Measurements from ENCODE around the gene PAX5. TPM values are rescaled to one million over a fixed set of nuclear protein-coding genes. Genes with fewer than 3 reads are reported as not detected.
A peak's percentile ranks its signal among the peaks of the same experiment; 100 is the strongest.

Gene PAX5
- total RNA-seq, 2 experiments from 2014 or later, result 62.5 to 141 TPM

- TSS peak; percentile 74 for BruUV-seq (replicated peaks)
- intact Hi-C loops (cut with micrococcal nuclease; ENCODE audit: unreplicated experiment), result loop anchor here (2.0 to 5.0 kb wide), 4 partner anchors 38 to 339 kb away; no protein-coding TSS in a partner anchor
- POLR2A ChIA-PET, result interaction anchor here (1.0 kb wide), 1 partner anchor 374 kb away, joined by 3 read pairs; no protein-coding TSS in a partner anchor
- peak overlapping the region; percentile 81 for H3K4me2 ChIP-seq (ENCODE audit: low read length)
- peaks cover 74% of the 10 kb centered on the region for H3K79me2 ChIP-seq (ENCODE audit: insufficient read depth, low read depth, low read length)
- no peak overlapping the region; the same call in 1 of the 2 replicates for H2AFZ ChIP-seq (ENCODE audit: low read length)
- H3K4me1 ChIP-seq (ENCODE audit: insufficient read depth, low read length, poor library complexity, severe bottlenecking), result peaks cover 62% of the 10 kb centered on the region
- no peak for DNase-seq (ENCODE audit: low spot score)
- no peaks in the 10 kb centered on the region for H3K9me3 ChIP-seq (ENCODE audit: low read length)
- peaks cover 14% of the 10 kb centered on the region for H4K20me1 ChIP-seq (ENCODE audit: insufficient read depth, low read length)
- H3K4me3 ChIP-seq (ENCODE audit: low read depth, low read length, poor library complexity, severe bottlenecking), result peak overlapping the region; percentile 88
- peak overlapping the region; percentile 95 for H3K27ac ChIP-seq (ENCODE audit: low read depth, low read length, poor library complexity, severe bottlenecking)
- TF ChIP-seq EZH2phosphoT487 (IDR thresholded peaks at IDR 0.05; ENCODE audit: borderline replicate concordance, low read depth, low read length) (no peak), CTCF (conservative IDR thresholded peaks at IDR 0.05; ENCODE audit: low read length) (no peak)
- no peaks in the 10 kb centered on the region for H3K9me2 ChIP-seq (ENCODE audit: insufficient read depth, low read length)
- H3K36me3 ChIP-seq (ENCODE audit: insufficient read depth, low read length), result peaks cover 29% of the 10 kb centered on the region
- CTCF ChIA-PET (ENCODE audit: unreplicated experiment), result no interaction called here
Measured at GRCh38 chr9:37033141-37033540, 927 bp downstream of the PAX5 start.

DNA sequence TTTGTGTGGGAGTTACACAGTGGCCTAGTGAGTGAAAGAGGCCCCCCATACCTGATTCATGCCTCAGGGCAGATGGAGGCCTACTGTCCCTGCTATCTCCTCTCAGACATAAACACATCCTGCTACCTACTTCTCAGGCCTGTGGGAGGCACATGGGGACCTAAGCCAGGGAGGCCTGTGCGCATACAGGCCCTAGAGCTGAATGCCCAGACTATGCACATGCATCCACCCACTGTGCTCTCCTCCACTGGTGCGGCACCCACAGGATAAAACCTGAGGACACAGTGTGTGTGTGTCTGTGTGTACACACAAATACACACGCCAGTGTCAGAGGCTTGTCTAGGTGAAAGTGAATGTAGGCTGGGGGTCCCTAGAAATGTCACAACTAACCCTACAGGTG, 1.4 kb downstream of the PAX5 start:
- peak; percentile 87 for DNase-seq (ENCODE audit: low spot score)
- BruUV-seq (replicated peaks), result no TSS peak
- intact Hi-C loops (cut with micrococcal nuclease; ENCODE audit: unreplicated experiment), result loop anchor here (2.0 to 5.0 kb wide), 4 partner anchors 38 to 340 kb away; no protein-coding TSS in a partner anchor
- TF ChIP-seq EZH2phosphoT487 (IDR thresholded peaks at IDR 0.05; ENCODE audit: borderline replicate concordance, low read depth, low read length), result no peak
- peak; percentile 53; the same call in 1 of the 2 replicates for TF ChIP-seq CTCF (conservative IDR thresholded peaks at IDR 0.05; ENCODE audit: low read length)
- ChIA-PET CTCF (ENCODE audit: unreplicated experiment) (interaction anchor here (0.6 kb wide), 1 partner anchor 363 kb away, joined by 3 read pairs; no protein-coding TSS in a partner anchor), POLR2A (interaction anchor here (0.6 to 1.4 kb wide), 6 partner anchors 28 to 375 kb away, joined by 3 to 8 read pairs (median 4); no protein-coding TSS in a partner anchor)
- Histone ChIP-seq H3K9me3 (ENCODE audit: low read length) (no peaks in the 10 kb centered on the region), H3K4me3 (ENCODE audit: low read depth, low read length, poor library complexity, severe bottlenecking) (peak overlapping the region; percentile 88), H3K4me2 (ENCODE audit: low read length) (peak overlapping the region; percentile 81), H4K20me1 (ENCODE audit: insufficient read depth, low read length) (peaks cover 14% of the 10 kb centered on the region), H3K79me2 (ENCODE audit: insufficient read depth, low read depth, low read length) (peaks cover 78% of the 10 kb centered on the region), H2AFZ (ENCODE audit: low read length) (no peak overlapping the region), H3K4me1 (ENCODE audit: insufficient read depth, low read length, poor library complexity, severe bottlenecking) (peaks cover 61% of the 10 kb centered on the region), H3K36me3 (ENCODE audit: insufficient read depth, low read length) (peaks cover 29% of the 10 kb centered on the region), H3K9me2 (ENCODE audit: insufficient read depth, low read length) (no peaks in the 10 kb centered on the region), H3K27ac (ENCODE audit: low read depth, low read length, poor library complexity, severe bottlenecking) (peak overlapping the region; percentile 95)

DNA sequence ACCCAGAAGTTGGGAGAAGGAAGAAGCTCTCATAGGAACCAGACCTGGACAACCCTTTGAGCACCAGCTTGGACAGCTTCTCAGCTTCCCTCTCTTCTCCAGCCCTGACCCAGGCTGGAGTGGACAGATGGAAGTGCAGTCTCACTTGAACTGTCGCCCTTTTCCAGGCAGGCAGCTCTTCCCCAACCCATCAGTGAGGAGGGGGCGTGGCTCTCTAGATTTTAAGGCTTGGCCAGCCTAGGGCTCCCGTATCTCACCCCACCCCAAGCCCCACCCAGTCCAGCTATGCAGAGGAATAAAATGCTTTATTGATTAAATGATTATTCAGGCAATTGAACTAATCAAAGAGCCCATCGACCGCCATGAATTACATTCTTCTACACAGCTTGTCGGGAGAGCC, 2.2 kb downstream of the PAX5 start:
- no peak for TF ChIP-seq EZH2phosphoT487 (IDR thresholded peaks at IDR 0.05; ENCODE audit: borderline replicate concordance, low read depth, low read length)
- no peak for TF ChIP-seq CTCF (conservative IDR thresholded peaks at IDR 0.05; ENCODE audit: low read length)
- Histone ChIP-seq H3K4me3 (ENCODE audit: low read depth, low read length, poor library complexity, severe bottlenecking) (peak overlapping the region; percentile 88), H4K20me1 (ENCODE audit: insufficient read depth, low read length) (peaks cover 18% of the 10 kb centered on the region), H3K4me1 (ENCODE audit: insufficient read depth, low read length, poor library complexity, severe bottlenecking) (peaks cover 56% of the 10 kb centered on the region), H3K36me3 (ENCODE audit: insufficient read depth, low read length) (peaks cover 32% of the 10 kb centered on the region), H2AFZ (ENCODE audit: low read length) (no peak overlapping the region), H3K4me2 (ENCODE audit: low read length) (peak overlapping the region; percentile 81), H3K27ac (ENCODE audit: low read depth, low read length, poor library complexity, severe bottlenecking) (peak overlapping the region; percentile 95), H3K9me2 (ENCODE audit: insufficient read depth, low read length) (no peaks in the 10 kb centered on the region), H3K79me2 (ENCODE audit: insufficient read depth, low read depth, low read length) (peaks cover 83% of the 10 kb centered on the region), H3K9me3 (ENCODE audit: low read length) (no peaks in the 10 kb centered on the region)
- BruUV-seq (replicated peaks), result no TSS peak
- peak; percentile 48 for DNase-seq (ENCODE audit: low spot score)
- intact Hi-C loops (cut with micrococcal nuclease; ENCODE audit: unreplicated experiment), result loop anchor here (2.0 to 5.0 kb wide), 4 partner anchors 37 to 340 kb away; no protein-coding TSS in a partner anchor
- POLR2A ChIA-PET, result interaction anchor here (0.6 to 1.4 kb wide), 15 partner anchors 27 to 375 kb away, joined by 3 to 8 read pairs (median 3); no protein-coding TSS in a partner anchor
- CTCF ChIA-PET (ENCODE audit: unreplicated experiment), result interaction anchor here (0.5 kb wide), 1 partner anchor 339 kb away, joined by 4 read pairs; no protein-coding TSS in a partner anchor
